SU-DHL-6 (cell line): ENCODE measurements around the gene ERN1.

Experiments used
- CTCF ChIP-seq: fragments of 200-600 bp; sonication (generic); IDR thresholded peaks from one replicate; pipeline ENCODE4 v1.5.1; 2017; ENCODE audit warnings: antibody characterized with exemption, mild to moderate bottlenecking, low read length, moderate library complexity; ENCODE audit not compliant: insufficient read depth, poor library complexity, severe bottlenecking
- EZH2phosphoT487 ChIP-seq: fragments of 200-600 bp; sonication (generic), shearing (Covaris generic); conservative IDR thresholded peaks from 2 replicates; pipeline ENCODE4 v1.6.1; 2018; ENCODE audit warnings: mild to moderate bottlenecking, antibody characterized with exemption, low read length, moderate library complexity, mixed read lengths

GRCh38 chr17:64176556-64176955, 46.6 kb upstream of the ERN1 start:
- TF ChIP-seq CTCF (no peak), EZH2phosphoT487 (no peak)
